Endothelial cell of umbilical vein (primary cell): Measurements from ENCODE around the gene CD33. TPM values are rescaled to one million over a fixed set of nuclear protein-coding genes. Genes with fewer than 3 reads are reported as not detected.

Source experiments
- BruUV-seq: library from RNA; stranded (reverse); fragments of 400-500 nt; replicated peaks from 2 replicates; lab custom pipeline; 2021; lab: Mats Ljungman, UMichigan
- CTCF ChIA-PET: fragments of 300-600, 350-600 bp; sonication (Branson Sonifier 250); formaldehyde crosslinking; loops from one replicate; lab custom pipeline; 2021; ENCODE audit warnings: antibody characterized with exemption, inconsistent platforms; lab: Charles Lee
- POLR2A ChIA-PET: fragments of 300-600, 350-600 bp; sonication (Branson Sonifier 250); formaldehyde crosslinking; loops from one replicate; lab custom pipeline; 2021; ENCODE audit warnings: antibody characterized with exemption, inconsistent platforms; lab: Charles Lee
- DNase-seq: peaks from one replicate; pipeline ENCODE4 v3.0.0-alpha.2; 2011; ENCODE audit warnings: low read depth, low spot score
- FAIRE-seq: peaks from 2 replicates; lab custom pipeline; 2011; peaks lifted over from hg19 to GRCh38; lab: Jason Lieb, UNC
- H2AFZ ChIP-seq: 2 replicates; pipeline ENCODE4 v1.6.0; 2012; ENCODE audit warnings: low read depth, low read length, control low read depth, inconsistent platforms
- H3K27ac ChIP-seq: 2 replicates; pipeline ENCODE4 v1.5.1; 2011; ENCODE audit warnings: low read depth, mild to moderate bottlenecking, control low read depth, low read length, moderate library complexity; ENCODE audit not compliant: insufficient read depth
- H3K27me3 ChIP-seq, 2 experiments: 2 replicates each; pipeline versions ENCODE4 v1.6.0 to v1.6.1; 2011; ENCODE audit warnings: low read length in 2 of 2, mixed read lengths in 1 of 2; ENCODE audit not compliant: control insufficient read depth in 2 of 2, insufficient read depth in 2 of 2
- H3K36me3 ChIP-seq, 2 experiments: 2 replicates in 1 of 2; 3 replicates in 1 of 2; pipeline ENCODE4 v1.5.1; 2011; ENCODE audit warnings: low read length in 2 of 2, mild to moderate bottlenecking in 1 of 2, moderate library complexity in 1 of 2; ENCODE audit not compliant: control insufficient read depth in 2 of 2, insufficient read depth in 2 of 2; ENCODE audit errors: extremely low read depth in 1 of 2
- H3K4me1 ChIP-seq: 3 replicates; pipeline ENCODE4 v1.5.1; 2011; ENCODE audit warnings: mild to moderate bottlenecking, low read length; ENCODE audit not compliant: control insufficient read depth, insufficient read depth; ENCODE audit errors: extremely low read depth
- H3K4me2 ChIP-seq: 2 replicates; pipeline ENCODE4 v1.6.1; 2011; ENCODE audit warnings: low read length, control low read depth, mixed read lengths; ENCODE audit not compliant: insufficient read depth
- H3K4me3 ChIP-seq, 3 experiments: fragments of 200-600 bp in 1 of 3; sonication (generic), shearing (Covaris generic) in 1 of 3; replicated peaks in 1 of 3; 2 replicates each; pipeline ENCODE4 v1.5.1; 2011 to 2016; ENCODE audit warnings: control low read depth in 3 of 3, low read length in 3 of 3, mild to moderate bottlenecking in 2 of 3, inconsistent platforms in 1 of 3, low read depth in 1 of 3, moderate library complexity in 1 of 3; ENCODE audit not compliant: insufficient read depth in 1 of 3
- H3K79me2 ChIP-seq: 2 replicates; pipeline ENCODE4 v1.6.0; 2012; ENCODE audit warnings: low read length, inconsistent platforms; ENCODE audit not compliant: control insufficient read depth, insufficient read depth
- H3K9ac ChIP-seq: replicated peaks from 2 replicates; pipeline ENCODE3; 2011; ENCODE audit warnings: low read length, control low read depth; ENCODE audit not compliant: insufficient read depth; ENCODE audit errors: extremely low read depth
- H3K9me1 ChIP-seq: replicated peaks from 3 replicates; pipeline ENCODE4 v1.6.0; 2011; ENCODE audit warnings: mild to moderate bottlenecking, low read length; ENCODE audit not compliant: control insufficient read depth, insufficient read depth; ENCODE audit errors: extremely low read depth
- H3K9me3 ChIP-seq: replicated peaks from 2 replicates; pipeline ENCODE4 v1.5.1; 2012; ENCODE audit warnings: low read length, inconsistent platforms; ENCODE audit not compliant: control insufficient read depth, insufficient read depth
- H4K20me1 ChIP-seq: replicated peaks from 2 replicates; pipeline ENCODE3; 2011; ENCODE audit warnings: mild to moderate bottlenecking, low read length; ENCODE audit not compliant: control insufficient read depth, insufficient read depth; ENCODE audit errors: extremely low read depth
- EZH2 ChIP-seq: IDR thresholded peaks from 2 replicates; pipeline ENCODE4 v1.6.1; 2012; ENCODE audit warnings: borderline replicate concordance, low read depth, mild to moderate bottlenecking, moderate library complexity, low read length, inconsistent platforms; ENCODE audit not compliant: severe bottlenecking
- FOS ChIP-seq: IDR thresholded peaks from 2 replicates; pipeline ENCODE4 v1.6.1; 2011; ENCODE audit warnings: mild to moderate bottlenecking, low read length, moderate library complexity, borderline replicate concordance; ENCODE audit not compliant: insufficient read depth
- GATA2 ChIP-seq: IDR thresholded peaks from 2 replicates; pipeline ENCODE4 v1.7.0; 2011; ENCODE audit warnings: low read depth, mild to moderate bottlenecking, moderate library complexity, mixed read lengths, low read length; ENCODE audit not compliant: insufficient read length, insufficient read depth
- JUN ChIP-seq: IDR thresholded peaks from 2 replicates; pipeline ENCODE4 v1.6.1; 2011; ENCODE audit warnings: borderline replicate concordance, low read depth; ENCODE audit not compliant: insufficient read length, insufficient read depth
- MAX ChIP-seq: IDR thresholded peaks from 2 replicates; pipeline ENCODE4 v1.6.1; 2011; ENCODE audit not compliant: insufficient read depth, insufficient read length
- MYC ChIP-seq: IDR thresholded peaks from one replicate; pipeline ENCODE4 v1.6.1; 2011; ENCODE audit warnings: mild to moderate bottlenecking, low read depth, low read length
- POLR2A ChIP-seq: IDR thresholded peaks from 2 replicates; pipeline ENCODE4 v1.6.1; 2012; ENCODE audit warnings: low read depth, mild to moderate bottlenecking, control low read depth, low read length
- POLR2AphosphoS5 ChIP-seq: IDR thresholded peaks from 2 replicates; pipeline ENCODE4 v1.6.1; 2012; ENCODE audit warnings: low read depth, mild to moderate bottlenecking, control low read depth, low read length, moderate library complexity; ENCODE audit not compliant: insufficient read depth
- dilution Hi-C: fragments of 300-500 bp; cut with MboI; formaldehyde crosslinking; loops from one replicate; pipeline ENCODE4 v1.15.0; 2019; ENCODE audit warnings: low sequenced_read_pairs; ENCODE audit not compliant: extremely low pct_ligation_motif_present
- intact Hi-C: fragments of 100-400 bp; cut with micrococcal nuclease; formaldehyde crosslinking; loops from one replicate; pipeline ENCODE4 v1.10.0; 2022
- polyA plus RNA-seq, 4 experiments: library from polyadenylated mRNA; depleted of rRNA in 3 of 4; stranded (reverse) in 3 of 4; unstranded in 1 of 4; fragments of >200 nt; gene quantifications; 2 replicates each; pipeline versions ENCODE4 v1.2.1 to v1.2.3, GENCODE V29; 2011 to 2012; ENCODE audit warnings: missing spikeins in 1 of 4
- total RNA-seq: library from RNA; stranded (reverse); gene quantifications from 2 replicates; pipeline ENCODE4 v1.2.3, GENCODE V29; 2021
- TF ChIP-seq, protein P1 (sequence below), 2 donors: IDR thresholded peaks; 1 replicate in 1 of 2; 2 replicates in 1 of 2; pipeline ENCODE4 v1.5.1; 2011; ENCODE audit warnings: low read length in 2 of 2, mild to moderate bottlenecking in 2 of 2, moderate library complexity in 2 of 2, control low read depth in 1 of 2, inconsistent platforms in 1 of 2, low read depth in 1 of 2; ENCODE audit not compliant: insufficient read depth in 1 of 2; ENCODE audit errors: extremely low read depth in 1 of 2

CD33 gene
- total and polyA plus RNA-seq, 2 donors (not counting 3 experiments of a cell fraction or from before 2014, with no cell fraction given), result not detected

GRCh38 chr19:51185868-51186215 lies 39.0 kb upstream of the CD33 start:
- Histone ChIP-seq H3K79me2 (no peaks in the 10 kb centered on the region), H3K4me3 (no peak overlapping the region), H4K20me1 (no peaks in the 10 kb centered on the region), H3K9me1 (no peaks in the 10 kb centered on the region), H3K9ac (no peak overlapping the region), H3K4me2 (no peak overlapping the region), H3K27me3 (no peaks in the 10 kb centered on the region), H2AFZ (no peak overlapping the region), H3K4me1 (no peaks in the 10 kb centered on the region), H3K9me3 (no peaks in the 10 kb centered on the region), H3K36me3 (no peaks in the 10 kb centered on the region), H3K27ac (no peak overlapping the region)
- ChIA-PET POLR2A (no interaction called here), CTCF (no interaction called here)
- intact Hi-C loops, result no loop called here
- DNase-seq (no peak), FAIRE-seq (no peak)
- TF ChIP-seq MYC (no peak), MAX (no peak), POLR2AphosphoS5 (no peak), FOS (no peak), POLR2A (no peak), JUN (no peak), GATA2 (no peak), EZH2 (no peak)
- TF ChIP-seq, protein P1, sequence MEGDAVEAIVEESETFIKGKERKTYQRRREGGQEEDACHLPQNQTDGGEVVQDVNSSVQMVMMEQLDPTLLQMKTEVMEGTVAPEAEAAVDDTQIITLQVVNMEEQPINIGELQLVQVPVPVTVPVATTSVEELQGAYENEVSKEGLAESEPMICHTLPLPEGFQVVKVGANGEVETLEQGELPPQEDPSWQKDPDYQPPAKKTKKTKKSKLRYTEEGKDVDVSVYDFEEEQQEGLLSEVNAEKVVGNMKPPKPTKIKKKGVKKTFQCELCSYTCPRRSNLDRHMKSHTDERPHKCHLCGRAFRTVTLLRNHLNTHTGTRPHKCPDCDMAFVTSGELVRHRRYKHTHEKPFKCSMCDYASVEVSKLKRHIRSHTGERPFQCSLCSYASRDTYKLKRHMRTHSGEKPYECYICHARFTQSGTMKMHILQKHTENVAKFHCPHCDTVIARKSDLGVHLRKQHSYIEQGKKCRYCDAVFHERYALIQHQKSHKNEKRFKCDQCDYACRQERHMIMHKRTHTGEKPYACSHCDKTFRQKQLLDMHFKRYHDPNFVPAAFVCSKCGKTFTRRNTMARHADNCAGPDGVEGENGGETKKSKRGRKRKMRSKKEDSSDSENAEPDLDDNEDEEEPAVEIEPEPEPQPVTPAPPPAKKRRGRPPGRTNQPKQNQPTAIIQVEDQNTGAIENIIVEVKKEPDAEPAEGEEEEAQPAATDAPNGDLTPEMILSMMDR (IDR thresholded peaks at IDR 0.05; ENCODE audit: extremely low read depth in 1 of 2, insufficient read depth in 1 of 2, low read depth in 1 of 2, low read length in 2 of 2), result no peak
- no TSS peak for BruUV-seq
- dilution Hi-C loops, result no loop called here
